GM23338 (cell line): Measurements from ENCODE around the gene DLEU7. TPM values are rescaled to one million over a fixed set of nuclear protein-coding genes. Genes with fewer than 3 reads are reported as not detected.
A peak's percentile ranks its signal among the peaks of the same experiment; 100 is the strongest.

ENCODE experiments used
- ATAC-seq: fragments of 200-7000 bp; cut with Tn5 transposase; 3 replicates; pipeline ENCODE4 v1.9.1; 2020
- DNase-seq: peaks from one replicate; pipeline ENCODE4 v3.0.0-alpha.2; 2015; ENCODE audit warnings: low spot score
- H2AFZ ChIP-seq: fragments of 200-600 bp; sonication (generic); 2 replicates; pipeline ENCODE4 v1.8.0; 2016; ENCODE audit warnings: antibody characterized with exemption, mild to moderate bottlenecking, moderate library complexity
- H3F3A ChIP-seq: fragments of 200-600 bp; sonication (generic); replicated peaks from 2 replicates; pipeline ENCODE4 v1.8.0; 2017; ENCODE audit warnings: antibody characterized with exemption, mixed run types, low read depth
- H3K27ac ChIP-seq: fragments of 200-600 bp; sonication (generic); 2 replicates; pipeline ENCODE4 v1.6.1; 2016; ENCODE audit warnings: low read depth
- H3K27me3 ChIP-seq: fragments of 200-600 bp; sonication (generic); 2 replicates; pipeline ENCODE4 v1.8.0; 2016; ENCODE audit warnings: mild to moderate bottlenecking, mixed run types, moderate library complexity; ENCODE audit not compliant: insufficient read depth
- H3K36me3 ChIP-seq: fragments of 200-600 bp; sonication (generic); 2 replicates; pipeline ENCODE4 v1.8.0; 2016; ENCODE audit warnings: mild to moderate bottlenecking; ENCODE audit not compliant: insufficient read depth
- H3K4me1 ChIP-seq: fragments of 200-600 bp; sonication (generic); 2 replicates; pipeline ENCODE4 v1.8.0; 2016; ENCODE audit warnings: mild to moderate bottlenecking, moderate library complexity; ENCODE audit not compliant: insufficient read depth
- H3K4me2 ChIP-seq: fragments of 200-600 bp; sonication (generic); 2 replicates; pipeline ENCODE4 v1.7.1; 2017; ENCODE audit warnings: mixed run types
- H3K4me3 ChIP-seq: fragments of 200-600 bp; sonication (generic); 2 replicates; pipeline ENCODE4 v1.6.1; 2016; ENCODE audit warnings: mixed run types
- H3K79me2 ChIP-seq: fragments of 200-600 bp; sonication (generic); replicated peaks from 2 replicates; pipeline ENCODE4 v1.8.0; 2017; ENCODE audit warnings: mild to moderate bottlenecking; ENCODE audit not compliant: insufficient read depth
- H3K9me2 ChIP-seq: fragments of 200-600 bp; sonication (generic); 2 replicates; pipeline ENCODE4 v1.8.0; 2017; ENCODE audit not compliant: insufficient read depth
- H4K20me1 ChIP-seq: fragments of 200-600 bp; sonication (generic); replicated peaks from 2 replicates; pipeline ENCODE4 v1.8.0; 2017; ENCODE audit warnings: mild to moderate bottlenecking; ENCODE audit not compliant: insufficient read depth
- H3K27ac Mint-ChIP-seq: 2 replicates; pipeline ENCODE4 v1.8.0; 2020; ENCODE audit warnings: inconsistent platforms, mild to moderate bottlenecking, moderate library complexity, mixed read lengths
- H3K27me3 Mint-ChIP-seq: 3 replicates; pipeline ENCODE4 v1.8.0; 2022; ENCODE audit warnings: low read depth, mild to moderate bottlenecking, moderate library complexity, mixed read lengths, inconsistent platforms; ENCODE audit not compliant: insufficient read depth, poor library complexity
- H3K36me3 Mint-ChIP-seq: 3 replicates; pipeline ENCODE4 v1.8.0; 2021; ENCODE audit warnings: low read depth, mild to moderate bottlenecking, inconsistent platforms, moderate library complexity, mixed read lengths
- H3K4me1 Mint-ChIP-seq: 3 replicates; pipeline ENCODE4 v1.8.0; 2020; ENCODE audit warnings: mild to moderate bottlenecking, inconsistent platforms, mixed read lengths
- H3K4me3 Mint-ChIP-seq: 3 replicates; pipeline ENCODE4 v1.8.0; 2021; ENCODE audit warnings: moderate library complexity, mild to moderate bottlenecking, inconsistent platforms, mixed read lengths
- H3K9me3 Mint-ChIP-seq: 3 replicates; pipeline ENCODE4 v1.8.0; 2020; ENCODE audit warnings: moderate library complexity, mild to moderate bottlenecking, inconsistent platforms, mixed read lengths
- CREB1 ChIP-seq: fragments of 250-450 bp; sonication (Bioruptor Pico); IDR thresholded peaks from 2 replicates; pipeline ENCODE4 v1.5.0; 2020; ENCODE audit warnings: low read depth, mild to moderate bottlenecking, moderate library complexity
- EZH2 ChIP-seq: fragments of 200-600 bp; sonication (generic); IDR thresholded peaks from one replicate; pipeline ENCODE4 v1.8.0; 2017; ENCODE audit warnings: antibody characterized with exemption, mild to moderate bottlenecking, low read depth; ENCODE audit not compliant: unreplicated experiment
- EZH2phosphoT487 ChIP-seq: fragments of 200-600 bp; sonication (generic); IDR thresholded peaks from one replicate; pipeline ENCODE4 v1.8.1; 2018; ENCODE audit warnings: antibody characterized with exemption; ENCODE audit not compliant: unreplicated experiment
- NANOG ChIP-seq: IDR thresholded peaks from 2 replicates; pipeline ENCODE4 v1.6.1; 2016; ENCODE audit warnings: antibody characterized with exemption, borderline replicate concordance
- POLR2AphosphoS5 ChIP-seq: IDR thresholded peaks from 2 replicates; pipeline ENCODE4 v1.6.1; 2016; ENCODE audit warnings: antibody characterized with exemption, low read depth
- STAT1 ChIP-seq: IDR thresholded peaks from one replicate; pipeline ENCODE4 v1.6.1; 2016; ENCODE audit warnings: antibody characterized with exemption; ENCODE audit not compliant: unreplicated experiment
- ZNF114 ChIP-seq: fragments of 250-450 bp; sonication (Bioruptor Pico); IDR thresholded peaks from 2 replicates; pipeline ENCODE4 v1.5.0; 2020; ENCODE audit warnings: mild to moderate bottlenecking, moderate library complexity
- ZNF331 ChIP-seq: fragments of 250-450 bp; sonication (Bioruptor Pico); IDR thresholded peaks from 2 replicates; pipeline ENCODE4 v1.5.0; 2020; ENCODE audit warnings: low read depth, mild to moderate bottlenecking, moderate library complexity
- polyA plus RNA-seq: library from polyadenylated mRNA; unstranded; fragments of >200 nt; fragmentation: Nextera tagmentation; extraction: Ambion mirVana; gene quantifications from 2 replicates; pipeline ENCODE4 v1.2.1, GENCODE V29; 2016
- total RNA-seq: library from RNA; depleted of rRNA; stranded (reverse); fragments of >200 nt; shearing (Covaris generic); gene quantifications from 2 replicates; pipeline ENCODE4 v1.2.3, GENCODE V29; 2014
- TF ChIP-seq, protein P1 (sequence below), 2 experiments: fragments of 200-600 bp in 1 of 2; sonication (generic) in 1 of 2; conservative IDR thresholded peaks; 2 replicates each; pipeline versions ENCODE4 v1.5.1 to v1.6.1; 2016 to 2017; ENCODE audit warnings: antibody characterized with exemption in 2 of 2, low read depth in 2 of 2, mild to moderate bottlenecking in 2 of 2, moderate library complexity in 1 of 2
- TF ChIP-seq, protein P2 (sequence below): IDR thresholded peaks from 2 replicates; pipeline ENCODE4 v1.6.1; 2016; ENCODE audit warnings: antibody characterized with exemption
- TF ChIP-seq, protein P3 (sequence below): fragments of 250-450 bp; sonication (Bioruptor Pico); IDR thresholded peaks from 2 replicates; pipeline ENCODE4 v1.5.0; 2020; ENCODE audit warnings: mild to moderate bottlenecking, moderate library complexity

DLEU7 gene
- total and polyA plus RNA-seq, 2 experiments from 2014 or later, result 8.7 to 11.6 TPM

GRCh38 chr13:50787316-50788195 is 55.9 kb downstream of the DLEU7 start:
- H3K4me1 Mint-ChIP-seq, result peaks cover 19% of the 10 kb centered on the region
- H3K9me3 Mint-ChIP-seq, result no peaks in the 10 kb centered on the region
- no peaks in the 10 kb centered on the region for H3K36me3 Mint-ChIP-seq
- Histone ChIP-seq H2AFZ (no peak overlapping the region), H3K79me2 (no peaks in the 10 kb centered on the region), H3K36me3 (no peaks in the 10 kb centered on the region), H3K9me2 (peaks cover 21% of the 10 kb centered on the region), H4K20me1 (no peaks in the 10 kb centered on the region), H3K4me3 (no peak overlapping the region), H3K27ac (no peak overlapping the region), H3F3A (no peaks in the 10 kb centered on the region), H3K4me2 (peak overlapping the region; percentile 10; the same call in 1 of the 2 replicates), H3K4me1 (peaks cover 20% of the 10 kb centered on the region), H3K27me3 (no peaks in the 10 kb centered on the region)
- ATAC-seq, result peak; percentile 64
- H3K27me3 Mint-ChIP-seq, result peaks cover 8% of the 10 kb centered on the region
- H3K4me3 Mint-ChIP-seq, result no peak overlapping the region
- no peak overlapping the region for H3K27ac Mint-ChIP-seq
- peak; percentile 18 for DNase-seq
- TF ChIP-seq CREB1 (CRISPR knock-in tag), result no peak
- TF ChIP-seq POLR2AphosphoS5, result no peak

DNA sequence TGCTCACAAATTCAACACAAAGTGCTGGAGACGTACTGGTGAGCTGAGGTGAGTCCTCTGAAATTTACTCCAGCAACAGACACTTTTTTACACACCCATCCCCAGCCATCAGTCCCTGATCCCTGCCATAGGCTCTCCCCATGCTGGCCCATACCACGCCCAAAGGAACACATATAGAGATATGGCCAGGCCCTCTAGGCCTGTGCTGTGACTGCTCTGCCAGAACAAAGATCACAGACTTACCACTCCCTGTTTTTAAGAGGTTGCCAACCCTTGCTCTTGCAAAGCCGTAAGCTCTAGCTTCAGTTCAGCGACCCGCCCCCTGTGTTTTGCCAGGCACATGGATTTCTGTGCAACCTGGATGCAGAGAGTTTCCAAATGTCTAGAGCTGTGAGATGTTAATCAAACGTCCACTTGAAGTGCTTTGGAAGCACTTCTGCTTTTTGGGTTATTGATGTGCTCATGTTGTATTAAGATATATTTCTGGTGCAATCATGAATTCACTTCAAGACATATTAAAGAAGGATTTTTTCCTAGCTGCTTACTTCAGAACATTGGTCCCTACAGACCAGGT is 59.7 kb downstream of the DLEU7 start:
- no peaks in the 10 kb centered on the region for H3K36me3 ChIP-seq
- no peak overlapping the region for H3K4me2 ChIP-seq
- no peaks in the 10 kb centered on the region for H4K20me1 ChIP-seq
- H3K27ac Mint-ChIP-seq, result no peak overlapping the region
- no peak overlapping the region for H3K4me3 Mint-ChIP-seq
- no peak overlapping the region for H3K27ac ChIP-seq
- peaks cover 27% of the 10 kb centered on the region for H3K4me1 Mint-ChIP-seq
- no peaks in the 10 kb centered on the region for H3K79me2 ChIP-seq
- no peaks in the 10 kb centered on the region for H3K36me3 Mint-ChIP-seq
- no peaks in the 10 kb centered on the region for H3F3A ChIP-seq
- no peak overlapping the region for H3K4me3 ChIP-seq
- no peaks in the 10 kb centered on the region for H3K27me3 ChIP-seq
- ATAC-seq, result no peak
- peaks cover 33% of the 10 kb centered on the region for H3K4me1 ChIP-seq
- peaks cover 21% of the 10 kb centered on the region for H3K9me2 ChIP-seq
- DNase-seq, result no peak
- peaks cover 1% of the 10 kb centered on the region for H3K27me3 Mint-ChIP-seq
- no peaks in the 10 kb centered on the region; the same call in 2 of the 3 replicates for H3K9me3 Mint-ChIP-seq
- no peak overlapping the region for H2AFZ ChIP-seq
- TF ChIP-seq ZNF114 (CRISPR knock-in tag) (no peak), ZNF331 (no peak), CREB1 (CRISPR knock-in tag) (no peak), NANOG (no peak), EZH2 (no peak), POLR2AphosphoS5 (no peak), EZH2phosphoT487 (no peak), STAT1 (no peak)
- TF ChIP-seq, protein P1, sequence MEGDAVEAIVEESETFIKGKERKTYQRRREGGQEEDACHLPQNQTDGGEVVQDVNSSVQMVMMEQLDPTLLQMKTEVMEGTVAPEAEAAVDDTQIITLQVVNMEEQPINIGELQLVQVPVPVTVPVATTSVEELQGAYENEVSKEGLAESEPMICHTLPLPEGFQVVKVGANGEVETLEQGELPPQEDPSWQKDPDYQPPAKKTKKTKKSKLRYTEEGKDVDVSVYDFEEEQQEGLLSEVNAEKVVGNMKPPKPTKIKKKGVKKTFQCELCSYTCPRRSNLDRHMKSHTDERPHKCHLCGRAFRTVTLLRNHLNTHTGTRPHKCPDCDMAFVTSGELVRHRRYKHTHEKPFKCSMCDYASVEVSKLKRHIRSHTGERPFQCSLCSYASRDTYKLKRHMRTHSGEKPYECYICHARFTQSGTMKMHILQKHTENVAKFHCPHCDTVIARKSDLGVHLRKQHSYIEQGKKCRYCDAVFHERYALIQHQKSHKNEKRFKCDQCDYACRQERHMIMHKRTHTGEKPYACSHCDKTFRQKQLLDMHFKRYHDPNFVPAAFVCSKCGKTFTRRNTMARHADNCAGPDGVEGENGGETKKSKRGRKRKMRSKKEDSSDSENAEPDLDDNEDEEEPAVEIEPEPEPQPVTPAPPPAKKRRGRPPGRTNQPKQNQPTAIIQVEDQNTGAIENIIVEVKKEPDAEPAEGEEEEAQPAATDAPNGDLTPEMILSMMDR (conservative IDR thresholded peaks at IDR 0.05; ENCODE audit: low read depth in 2 of 2), result no peak
- TF ChIP-seq, protein P2, sequence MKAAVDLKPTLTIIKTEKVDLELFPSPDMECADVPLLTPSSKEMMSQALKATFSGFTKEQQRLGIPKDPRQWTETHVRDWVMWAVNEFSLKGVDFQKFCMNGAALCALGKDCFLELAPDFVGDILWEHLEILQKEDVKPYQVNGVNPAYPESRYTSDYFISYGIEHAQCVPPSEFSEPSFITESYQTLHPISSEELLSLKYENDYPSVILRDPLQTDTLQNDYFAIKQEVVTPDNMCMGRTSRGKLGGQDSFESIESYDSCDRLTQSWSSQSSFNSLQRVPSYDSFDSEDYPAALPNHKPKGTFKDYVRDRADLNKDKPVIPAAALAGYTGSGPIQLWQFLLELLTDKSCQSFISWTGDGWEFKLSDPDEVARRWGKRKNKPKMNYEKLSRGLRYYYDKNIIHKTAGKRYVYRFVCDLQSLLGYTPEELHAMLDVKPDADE, result no peak
- TF ChIP-seq, protein P3, sequence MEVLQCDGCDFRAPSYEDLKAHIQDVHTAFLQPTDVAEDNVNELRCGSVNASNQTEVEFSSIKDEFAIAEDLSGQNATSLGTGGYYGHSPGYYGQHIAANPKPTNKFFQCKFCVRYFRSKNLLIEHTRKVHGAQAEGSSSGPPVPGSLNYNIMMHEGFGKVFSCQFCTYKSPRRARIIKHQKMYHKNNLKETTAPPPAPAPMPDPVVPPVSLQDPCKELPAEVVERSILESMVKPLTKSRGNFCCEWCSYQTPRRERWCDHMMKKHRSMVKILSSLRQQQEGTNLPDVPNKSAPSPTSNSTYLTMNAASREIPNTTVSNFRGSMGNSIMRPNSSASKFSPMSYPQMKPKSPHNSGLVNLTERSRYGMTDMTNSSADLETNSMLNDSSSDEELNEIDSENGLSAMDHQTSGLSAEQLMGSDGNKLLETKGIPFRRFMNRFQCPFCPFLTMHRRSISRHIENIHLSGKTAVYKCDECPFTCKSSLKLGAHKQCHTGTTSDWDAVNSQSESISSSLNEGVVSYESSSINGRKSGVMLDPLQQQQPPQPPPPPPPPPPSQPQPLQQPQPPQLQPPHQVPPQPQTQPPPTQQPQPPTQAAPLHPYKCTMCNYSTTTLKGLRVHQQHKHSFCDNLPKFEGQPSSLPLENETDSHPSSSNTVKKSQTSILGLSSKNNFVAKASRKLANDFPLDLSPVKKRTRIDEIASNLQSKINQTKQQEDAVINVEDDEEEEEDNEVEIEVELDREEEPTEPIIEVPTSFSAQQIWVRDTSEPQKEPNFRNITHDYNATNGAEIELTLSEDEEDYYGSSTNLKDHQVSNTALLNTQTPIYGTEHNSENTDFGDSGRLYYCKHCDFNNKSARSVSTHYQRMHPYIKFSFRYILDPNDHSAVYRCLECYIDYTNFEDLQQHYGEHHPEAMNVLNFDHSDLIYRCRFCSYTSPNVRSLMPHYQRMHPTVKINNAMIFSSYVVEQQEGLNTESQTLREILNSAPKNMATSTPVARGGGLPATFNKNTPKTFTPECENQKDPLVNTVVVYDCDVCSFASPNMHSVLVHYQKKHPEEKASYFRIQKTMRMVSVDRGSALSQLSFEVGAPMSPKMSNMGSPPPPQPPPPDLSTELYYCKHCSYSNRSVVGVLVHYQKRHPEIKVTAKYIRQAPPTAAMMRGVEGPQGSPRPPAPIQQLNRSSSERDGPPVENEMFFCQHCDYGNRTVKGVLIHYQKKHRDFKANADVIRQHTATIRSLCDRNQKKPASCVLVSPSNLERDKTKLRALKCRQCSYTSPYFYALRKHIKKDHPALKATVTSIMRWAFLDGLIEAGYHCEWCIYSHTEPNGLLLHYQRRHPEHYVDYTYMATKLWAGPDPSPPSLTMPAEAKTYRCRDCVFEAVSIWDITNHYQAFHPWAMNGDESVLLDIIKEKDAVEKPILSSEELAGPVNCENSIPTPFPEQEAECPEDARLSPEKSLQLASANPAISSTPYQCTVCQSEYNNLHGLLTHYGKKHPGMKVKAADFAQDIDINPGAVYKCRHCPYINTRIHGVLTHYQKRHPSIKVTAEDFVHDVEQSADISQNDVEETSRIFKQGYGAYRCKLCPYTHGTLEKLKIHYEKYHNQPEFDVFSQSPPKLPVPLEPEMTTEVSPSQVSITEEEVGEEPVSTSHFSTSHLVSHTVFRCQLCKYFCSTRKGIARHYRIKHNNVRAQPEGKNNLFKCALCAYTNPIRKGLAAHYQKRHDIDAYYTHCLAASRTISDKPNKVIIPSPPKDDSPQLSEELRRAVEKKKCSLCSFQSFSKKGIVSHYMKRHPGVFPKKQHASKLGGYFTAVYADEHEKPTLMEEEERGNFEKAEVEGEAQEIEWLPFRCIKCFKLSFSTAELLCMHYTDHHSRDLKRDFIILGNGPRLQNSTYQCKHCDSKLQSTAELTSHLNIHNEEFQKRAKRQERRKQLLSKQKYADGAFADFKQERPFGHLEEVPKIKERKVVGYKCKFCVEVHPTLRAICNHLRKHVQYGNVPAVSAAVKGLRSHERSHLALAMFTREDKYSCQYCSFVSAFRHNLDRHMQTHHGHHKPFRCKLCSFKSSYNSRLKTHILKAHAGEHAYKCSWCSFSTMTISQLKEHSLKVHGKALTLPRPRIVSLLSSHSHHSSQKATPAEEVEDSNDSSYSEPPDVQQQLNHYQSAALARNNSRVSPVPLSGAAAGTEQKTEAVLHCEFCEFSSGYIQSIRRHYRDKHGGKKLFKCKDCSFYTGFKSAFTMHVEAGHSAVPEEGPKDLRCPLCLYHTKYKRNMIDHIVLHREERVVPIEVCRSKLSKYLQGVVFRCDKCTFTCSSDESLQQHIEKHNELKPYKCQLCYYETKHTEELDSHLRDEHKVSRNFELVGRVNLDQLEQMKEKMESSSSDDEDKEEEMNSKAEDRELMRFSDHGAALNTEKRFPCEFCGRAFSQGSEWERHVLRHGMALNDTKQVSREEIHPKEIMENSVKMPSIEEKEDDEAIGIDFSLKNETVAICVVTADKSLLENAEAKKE, result no peak
